HEK293 (cell line): ENCODE measurements around the gene RETN.

ENCODE experiments used
- BCL11A ChIP-seq: fragments of 450-650 bp; formaldehyde crosslinking; IDR thresholded peaks from 2 replicates; pipeline ENCODE4 v1.5.1; 2016; ENCODE audit warnings: low read depth, missing biosample characterization, missing genetic modification characterization
- GFI1B ChIP-seq: fragments of 450-650 bp; formaldehyde crosslinking; IDR thresholded peaks from 2 replicates; pipeline ENCODE4 v1.5.1; 2016; ENCODE audit warnings: missing biosample characterization, missing genetic modification characterization
- GLIS2 ChIP-seq: fragments of 450-650 bp; formaldehyde crosslinking; IDR thresholded peaks from 2 replicates; pipeline ENCODE4 v1.5.1; 2016; ENCODE audit warnings: missing biosample characterization, missing genetic modification characterization
- ZEB2 ChIP-seq: fragments of 450-650 bp; formaldehyde crosslinking; IDR thresholded peaks from 2 replicates; pipeline ENCODE4 v1.5.1; 2016; ENCODE audit warnings: missing biosample characterization, missing genetic modification characterization
- ZNF174 ChIP-seq: fragments of 450-650 bp; formaldehyde crosslinking; IDR thresholded peaks from 2 replicates; pipeline ENCODE4 v1.5.0; 2017; ENCODE audit warnings: missing biosample characterization, mild to moderate bottlenecking, missing genetic modification characterization
- ZNF214 ChIP-seq: fragments of 450-650 bp; formaldehyde crosslinking; IDR thresholded peaks from 2 replicates; pipeline ENCODE4 v1.5.1; 2017; ENCODE audit warnings: missing biosample characterization, mild to moderate bottlenecking, missing genetic modification characterization, borderline replicate concordance
- ZNF404 ChIP-seq: fragments of 450-650 bp; formaldehyde crosslinking; IDR thresholded peaks from 2 replicates; pipeline ENCODE4 v1.5.1; 2017; ENCODE audit warnings: missing biosample characterization, missing genetic modification characterization
- ZNF544 ChIP-seq: fragments of 450-650 bp; formaldehyde crosslinking; IDR thresholded peaks from 2 replicates; pipeline ENCODE4 v1.5.0; 2017; ENCODE audit warnings: missing biosample characterization, missing genetic modification characterization
- ZNF792 ChIP-seq: fragments of 450-650 bp; formaldehyde crosslinking; IDR thresholded peaks from 2 replicates; pipeline ENCODE4 v1.5.1; 2016; ENCODE audit warnings: missing biosample characterization, missing genetic modification characterization
- TF ChIP-seq, protein P1 (sequence below): fragments of 450-650 bp; formaldehyde crosslinking; IDR thresholded peaks from 2 replicates; pipeline ENCODE4 v1.5.1; 2016; ENCODE audit warnings: missing biosample characterization, missing genetic modification characterization
- TF ChIP-seq, protein P2 (sequence below): fragments of 450-650 bp; formaldehyde crosslinking; IDR thresholded peaks from 2 replicates; pipeline ENCODE4 v1.5.1; 2016; ENCODE audit warnings: missing biosample characterization, missing genetic modification characterization, low read depth
- TF ChIP-seq, protein P3 (sequence below): fragments of 450-650 bp; formaldehyde crosslinking; IDR thresholded peaks from 2 replicates; pipeline ENCODE4 v1.5.1; 2016; ENCODE audit warnings: missing biosample characterization, missing genetic modification characterization
- TF ChIP-seq, protein P4 (sequence below): fragments of 450-650 bp; IDR thresholded peaks from 2 replicates; pipeline ENCODE4 v1.5.1; 2018; ENCODE audit warnings: missing biosample characterization, missing genetic modification characterization

- no peak for TF ChIP-seq ZNF544
- TF ChIP-seq, protein P1, sequence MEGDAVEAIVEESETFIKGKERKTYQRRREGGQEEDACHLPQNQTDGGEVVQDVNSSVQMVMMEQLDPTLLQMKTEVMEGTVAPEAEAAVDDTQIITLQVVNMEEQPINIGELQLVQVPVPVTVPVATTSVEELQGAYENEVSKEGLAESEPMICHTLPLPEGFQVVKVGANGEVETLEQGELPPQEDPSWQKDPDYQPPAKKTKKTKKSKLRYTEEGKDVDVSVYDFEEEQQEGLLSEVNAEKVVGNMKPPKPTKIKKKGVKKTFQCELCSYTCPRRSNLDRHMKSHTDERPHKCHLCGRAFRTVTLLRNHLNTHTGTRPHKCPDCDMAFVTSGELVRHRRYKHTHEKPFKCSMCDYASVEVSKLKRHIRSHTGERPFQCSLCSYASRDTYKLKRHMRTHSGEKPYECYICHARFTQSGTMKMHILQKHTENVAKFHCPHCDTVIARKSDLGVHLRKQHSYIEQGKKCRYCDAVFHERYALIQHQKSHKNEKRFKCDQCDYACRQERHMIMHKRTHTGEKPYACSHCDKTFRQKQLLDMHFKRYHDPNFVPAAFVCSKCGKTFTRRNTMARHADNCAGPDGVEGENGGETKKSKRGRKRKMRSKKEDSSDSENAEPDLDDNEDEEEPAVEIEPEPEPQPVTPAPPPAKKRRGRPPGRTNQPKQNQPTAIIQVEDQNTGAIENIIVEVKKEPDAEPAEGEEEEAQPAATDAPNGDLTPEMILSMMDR (tag by site-specific recombination), result no peak
- TF ChIP-seq ZNF792 (tag by site-specific recombination), result no peak
- TF ChIP-seq ZNF404, result no peak
- TF ChIP-seq ZNF214 (tag by site-specific recombination), result no peak
- TF ChIP-seq, protein P2, sequence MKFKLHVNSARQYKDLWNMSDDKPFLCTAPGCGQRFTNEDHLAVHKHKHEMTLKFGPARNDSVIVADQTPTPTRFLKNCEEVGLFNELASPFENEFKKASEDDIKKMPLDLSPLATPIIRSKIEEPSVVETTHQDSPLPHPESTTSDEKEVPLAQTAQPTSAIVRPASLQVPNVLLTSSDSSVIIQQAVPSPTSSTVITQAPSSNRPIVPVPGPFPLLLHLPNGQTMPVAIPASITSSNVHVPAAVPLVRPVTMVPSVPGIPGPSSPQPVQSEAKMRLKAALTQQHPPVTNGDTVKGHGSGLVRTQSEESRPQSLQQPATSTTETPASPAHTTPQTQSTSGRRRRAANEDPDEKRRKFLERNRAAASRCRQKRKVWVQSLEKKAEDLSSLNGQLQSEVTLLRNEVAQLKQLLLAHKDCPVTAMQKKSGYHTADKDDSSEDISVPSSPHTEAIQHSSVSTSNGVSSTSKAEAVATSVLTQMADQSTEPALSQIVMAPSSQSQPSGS (tag by site-specific recombination), result no peak
- TF ChIP-seq GLIS2 (tag by site-specific recombination), result no peak
- TF ChIP-seq GFI1B (tag by site-specific recombination), result no peak
- TF ChIP-seq, protein P3, sequence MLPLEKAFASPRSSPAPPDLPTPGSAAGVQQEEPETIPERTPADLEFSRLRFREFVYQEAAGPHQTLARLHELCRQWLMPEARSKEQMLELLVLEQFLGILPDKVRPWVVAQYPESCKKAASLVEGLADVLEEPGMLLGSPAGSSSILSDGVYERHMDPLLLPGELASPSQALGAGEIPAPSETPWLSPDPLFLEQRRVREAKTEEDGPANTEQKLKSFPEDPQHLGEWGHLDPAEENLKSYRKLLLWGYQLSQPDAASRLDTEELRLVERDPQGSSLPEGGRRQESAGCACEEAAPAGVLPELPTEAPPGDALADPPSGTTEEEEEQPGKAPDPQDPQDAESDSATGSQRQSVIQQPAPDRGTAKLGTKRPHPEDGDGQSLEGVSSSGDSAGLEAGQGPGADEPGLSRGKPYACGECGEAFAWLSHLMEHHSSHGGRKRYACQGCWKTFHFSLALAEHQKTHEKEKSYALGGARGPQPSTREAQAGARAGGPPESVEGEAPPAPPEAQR (tag by site-specific recombination), result no peak
- TF ChIP-seq, protein P4, sequence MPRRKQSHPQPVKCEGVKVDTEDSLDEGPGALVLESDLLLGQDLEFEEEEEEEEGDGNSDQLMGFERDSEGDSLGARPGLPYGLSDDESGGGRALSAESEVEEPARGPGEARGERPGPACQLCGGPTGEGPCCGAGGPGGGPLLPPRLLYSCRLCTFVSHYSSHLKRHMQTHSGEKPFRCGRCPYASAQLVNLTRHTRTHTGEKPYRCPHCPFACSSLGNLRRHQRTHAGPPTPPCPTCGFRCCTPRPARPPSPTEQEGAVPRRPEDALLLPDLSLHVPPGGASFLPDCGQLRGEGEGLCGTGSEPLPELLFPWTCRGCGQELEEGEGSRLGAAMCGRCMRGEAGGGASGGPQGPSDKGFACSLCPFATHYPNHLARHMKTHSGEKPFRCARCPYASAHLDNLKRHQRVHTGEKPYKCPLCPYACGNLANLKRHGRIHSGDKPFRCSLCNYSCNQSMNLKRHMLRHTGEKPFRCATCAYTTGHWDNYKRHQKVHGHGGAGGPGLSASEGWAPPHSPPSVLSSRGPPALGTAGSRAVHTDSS (tag by site-specific recombination), result no peak
- TF ChIP-seq ZEB2 (tag by site-specific recombination), result no peak
- no peak for TF ChIP-seq ZNF174
- no peak for TF ChIP-seq BCL11A (tag by site-specific recombination)
Observed at GRCh38 chr19:7694499-7694898, 25.6 kb downstream of the RETN start.
